HepG2 (cell line): ENCODE data around the gene ARL4C. TPM values are rescaled to one million over a fixed set of nuclear protein-coding genes. Genes with fewer than 3 reads are reported as not detected.

Experiments used
- ATAC-seq: fragments of 200-7000 bp; cut with Tn5 transposase; 3 replicates; pipeline ENCODE4 v1.9.1; 2020; ENCODE audit warnings: mild to moderate bottlenecking, moderate library complexity
- BruUV-seq: library from RNA; stranded (reverse); fragments of 400-500 nt; replicated peaks from 2 replicates; lab custom pipeline; 2021; lab: Mats Ljungman, UMichigan
- CTCF ChIA-PET: fragments of 300-600 bp; formaldehyde crosslinking; extraction: SDS; loops from one replicate; lab custom pipeline; 2021; ENCODE audit warnings: low total read pairs, inconsistent platforms, low intra/inter-chr PET ratio; lab: Yijun Ruan, JAX
- POLR2A ChIA-PET: fragments of 350-600 bp; sonication (Branson Sonifier 250); formaldehyde crosslinking; loops from one replicate; lab custom pipeline; 2020; ENCODE audit warnings: antibody characterized with exemption, inconsistent platforms; lab: Yijun Ruan, JAX
- DNase-seq: peaks from one replicate; pipeline ENCODE4 v3.0.0-alpha.2; 2015; ENCODE audit warnings: low spot score
- FAIRE-seq: peaks from 3 replicates; lab custom pipeline; 2011; peaks lifted over from hg19 to GRCh38; lab: Jason Lieb, UNC
- H2AFZ ChIP-seq: one replicate; pipeline ENCODE4 v1.6.1; 2011; ENCODE audit warnings: low read length, inconsistent platforms
- H3K27ac ChIP-seq: fragments of 300-600 bp; 3 replicates; pipeline ENCODE4 v1.8.0; 2011; ENCODE audit warnings: mixed run types, mild to moderate bottlenecking, mixed read lengths, low read length, inconsistent platforms; ENCODE audit not compliant: insufficient read depth; ENCODE audit errors: extremely low read length
- H3K27me3 ChIP-seq, 2 experiments: fragments of 200-600 bp in 1 of 2; 2 replicates in 1 of 2; 3 replicates in 1 of 2; pipeline versions ENCODE4 v1.6.0 to v1.8.0; 2011; ENCODE audit warnings: low read length in 2 of 2, mild to moderate bottlenecking in 2 of 2, moderate library complexity in 2 of 2, inconsistent platforms in 1 of 2; ENCODE audit not compliant: insufficient read depth in 2 of 2, control insufficient read depth in 1 of 2
- H3K36me3 ChIP-seq, 2 experiments: fragments of 200-600 bp in 1 of 2; replicated peaks in 1 of 2; 2 replicates in 1 of 2; 3 replicates in 1 of 2; pipeline versions ENCODE4 v1.5.1 to v1.8.0; 2011; ENCODE audit warnings: low read length in 2 of 2, inconsistent platforms in 1 of 2; ENCODE audit not compliant: insufficient read depth in 2 of 2, control insufficient read depth in 1 of 2
- H3K4me1 ChIP-seq: 2 replicates; pipeline ENCODE4 v1.5.1; 2012; ENCODE audit warnings: low read length, inconsistent platforms; ENCODE audit not compliant: insufficient read depth
- H3K4me2 ChIP-seq: 2 replicates; pipeline ENCODE4 v1.6.0; 2011; ENCODE audit warnings: low read depth, low read length, inconsistent platforms
- H3K4me3 ChIP-seq, 3 experiments: fragments of 200-600 bp in 1 of 3; sonication (generic), shearing (Covaris generic) in 1 of 3; replicated peaks in 1 of 3; 2 replicates each; pipeline ENCODE4 v1.5.1; 2011 to 2016; ENCODE audit warnings: low read length in 3 of 3, inconsistent platforms in 2 of 3, low read depth in 2 of 3, mild to moderate bottlenecking in 2 of 3, control low read depth in 1 of 3, mixed read lengths in 1 of 3; ENCODE audit not compliant: insufficient read depth in 1 of 3
- H3K79me2 ChIP-seq: one replicate; pipeline ENCODE4 v1.6.1; 2011; ENCODE audit warnings: low read length, inconsistent platforms; ENCODE audit not compliant: insufficient read depth
- H3K9ac ChIP-seq: 2 replicates; pipeline ENCODE4 v1.6.0; 2011; ENCODE audit warnings: mild to moderate bottlenecking, low read depth, low read length, inconsistent platforms; ENCODE audit not compliant: insufficient read depth
- H3K9me3 ChIP-seq: 2 replicates; pipeline ENCODE4 v1.5.1; 2012; ENCODE audit warnings: mild to moderate bottlenecking, low read length
- H4K20me1 ChIP-seq: 2 replicates; pipeline ENCODE4 v1.6.0; 2011; ENCODE audit warnings: inconsistent platforms, mild to moderate bottlenecking, low read length, moderate library complexity; ENCODE audit not compliant: insufficient read depth
- CEBPB ChIP-seq: IDR thresholded peaks from 2 replicates; pipeline ENCODE4 v1.6.1; 2011; ENCODE audit warnings: low read depth, low read length, improper control_type of control experiment, borderline replicate concordance
- FOXA3 ChIP-seq: IDR thresholded peaks from 2 replicates; pipeline ENCODE4 v1.6.1; 2016; ENCODE audit warnings: missing genetic modification reagents, missing compliant biosample characterization
- HHEX ChIP-seq: IDR thresholded peaks from 2 replicates; pipeline ENCODE4 v1.6.1; 2016; ENCODE audit warnings: control low read depth
- NR2F2 ChIP-seq: IDR thresholded peaks from 2 replicates; pipeline ENCODE4 v1.6.1; 2012; ENCODE audit warnings: low read depth, inconsistent platforms, borderline replicate concordance
- NR2F6 ChIP-seq, 2 experiments: IDR thresholded peaks; 2 replicates each; pipeline ENCODE4 v1.6.1; 2016; ENCODE audit warnings: antibody characterized with exemption in 1 of 2, mild to moderate bottlenecking in 1 of 2
- SOX13 ChIP-seq, 3 experiments: fragments of 450-650 bp in 1 of 3; sonication (generic) in 1 of 3; formaldehyde crosslinking in 1 of 3; IDR thresholded peaks in 2 of 3; conservative IDR thresholded peaks in 1 of 3; 2 replicates each; pipeline versions ENCODE4 v1.5.0 to v1.6.1; 2016 to 2020; ENCODE audit warnings: antibody characterized with exemption in 1 of 3, mild to moderate bottlenecking in 1 of 3, missing compliant biosample characterization in 1 of 3, missing genetic modification reagents in 1 of 3, moderate library complexity in 1 of 3
- SP1 ChIP-seq, 2 experiments: fragments of 450-650 bp in 1 of 2; sonication (generic) in 1 of 2; formaldehyde crosslinking in 1 of 2; IDR thresholded peaks; 2 replicates each; pipeline versions ENCODE4 v1.4.0 to v1.6.1; 2016 to 2020; ENCODE audit warnings: missing genetic modification reagents in 1 of 2
- TCF7 ChIP-seq: sonication (generic); IDR thresholded peaks from 2 replicates; pipeline ENCODE4 v1.6.1; 2016; ENCODE audit warnings: antibody characterized with exemption, low read depth
- TOE1 ChIP-seq: sonication (generic); formaldehyde crosslinking; IDR thresholded peaks from 2 replicates; pipeline ENCODE4 v1.4.0; 2020; ENCODE audit warnings: mild to moderate bottlenecking, missing genetic modification reagents
- ZFP82 ChIP-seq: sonication (generic); formaldehyde crosslinking; IDR thresholded peaks from 2 replicates; pipeline ENCODE4 v1.5.1; 2020; ENCODE audit warnings: mild to moderate bottlenecking, missing genetic modification reagents, borderline replicate concordance
- ZNF83 ChIP-seq: sonication (generic); formaldehyde crosslinking; IDR thresholded peaks from 2 replicates; pipeline ENCODE4 v1.4.0; 2020; ENCODE audit warnings: missing genetic modification reagents, mild to moderate bottlenecking, borderline replicate concordance
- WGBS: methylation state at CpG from one replicate; pipeline ENCODE4 v1.1.6; 2017; ENCODE audit warnings: low lambda C conversion rate; 5-methylcytosine and 5-hydroxymethylcytosine counted together
- in situ Hi-C: cut with HindIII; loops from 2 replicates; pipeline ENCODE4 v1.10.0; 2017; ENCODE audit warnings: low pct_unique_long_range_greater_than_20kb; ENCODE audit not compliant: extremely low pct_ligation_motif_present
- intact Hi-C: fragments of 100-400 bp; cut with micrococcal nuclease; formaldehyde crosslinking; loops from one replicate; pipeline ENCODE4 v1.10.0; 2022; ENCODE audit not compliant: unreplicated experiment
- polyA plus RNA-seq, 8 experiments: library from polyadenylated mRNA; depleted of rRNA in 3 of 8; stranded (reverse) in 7 of 8; unstranded in 1 of 8; fragments of >200 nt; fragmentation: Illumina TruSeq in 4 of 8; extraction: Trizol in 4 of 8; gene quantifications; 2 replicates each; pipeline versions ENCODE4 v1.2.1 to v1.2.3, GENCODE V29; 2011 to 2016; ENCODE audit warnings: low read depth in 4 of 8, missing spikeins in 1 of 8, mixed read lengths in 1 of 8; ENCODE audit not compliant: insufficient read depth in 1 of 8
- total RNA-seq, 5 experiments: library from RNA; depleted of rRNA; stranded (reverse); fragments of >200 nt; fragmentation: Illumina TruSeq; extraction: Trizol; gene quantifications; 2 replicates each; pipeline ENCODE4 v1.2.3, GENCODE V29; 2016; ENCODE audit warnings: low read depth in 1 of 5
- TF ChIP-seq, protein P1 (sequence below): sonication (generic); formaldehyde crosslinking; IDR thresholded peaks from 2 replicates; pipeline ENCODE4 v1.4.0; 2020; ENCODE audit warnings: missing genetic modification reagents, borderline replicate concordance
- TF ChIP-seq, protein P2 (sequence below): sonication (generic); formaldehyde crosslinking; IDR thresholded peaks from 2 replicates; pipeline ENCODE4 v1.4.0; 2020; ENCODE audit warnings: mild to moderate bottlenecking, missing genetic modification reagents

Gene ARL4C
- total and polyA plus RNA-seq, 2 of the 13 experiments (the other 11 are each of a cell fraction or from before 2014, with no cell fraction given), result 0.07 to 0.15 TPM

GRCh38 chr2:234462218-234462992, 34.5 kb downstream of the ARL4C start:
- intact Hi-C loops, result no loop called here
- no peak for TF ChIP-seq SOX13 (IDR thresholded peaks at IDR 0.05)
- TF ChIP-seq SOX13 (CRISPR knock-in tag; conservative IDR thresholded peaks at IDR 0.05 in 1 of 2, IDR thresholded peaks at IDR 0.05 in 1 of 2), result 0 out of 4 replicates have a peak, but pooled peaks of 1 of the 2 experiments have one; percentile 8
- peak; percentile 91 for TF ChIP-seq NR2F6 (IDR thresholded peaks at IDR 0.05)
- peak; percentile 40; the same call in 1 of the 2 replicates for TF ChIP-seq NR2F6 (CRISPR knock-in tag; IDR thresholded peaks at IDR 0.05)
- TF ChIP-seq TOE1 (CRISPR knock-in tag), result no peak
- no peak for TF ChIP-seq ZFP82
- TF ChIP-seq ZNF83 (CRISPR knock-in tag), result no peak
- peak; percentile 82 for TF ChIP-seq TCF7
- TF ChIP-seq FOXA3 (CRISPR knock-in tag), result peak; percentile 9; the same call in 1 of the 2 replicates
- TF ChIP-seq, protein P1, sequence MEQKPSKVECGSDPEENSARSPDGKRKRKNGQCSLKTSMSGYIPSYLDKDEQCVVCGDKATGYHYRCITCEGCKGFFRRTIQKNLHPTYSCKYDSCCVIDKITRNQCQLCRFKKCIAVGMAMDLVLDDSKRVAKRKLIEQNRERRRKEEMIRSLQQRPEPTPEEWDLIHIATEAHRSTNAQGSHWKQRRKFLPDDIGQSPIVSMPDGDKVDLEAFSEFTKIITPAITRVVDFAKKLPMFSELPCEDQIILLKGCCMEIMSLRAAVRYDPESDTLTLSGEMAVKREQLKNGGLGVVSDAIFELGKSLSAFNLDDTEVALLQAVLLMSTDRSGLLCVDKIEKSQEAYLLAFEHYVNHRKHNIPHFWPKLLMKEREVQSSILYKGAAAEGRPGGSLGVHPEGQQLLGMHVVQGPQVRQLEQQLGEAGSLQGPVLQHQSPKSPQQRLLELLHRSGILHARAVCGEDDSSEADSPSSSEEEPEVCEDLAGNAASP (CRISPR knock-in tag), result no peak
- no peak for TF ChIP-seq SP1 (IDR thresholded peaks at IDR 0.05)
- no peak for TF ChIP-seq SP1 (CRISPR knock-in tag; IDR thresholded peaks at IDR 0.05)
- peak; percentile 92 for TF ChIP-seq NR2F2
- TF ChIP-seq HHEX (CRISPR knock-in tag), result peak; percentile 31; the same call in 1 of the 2 replicates
- TF ChIP-seq, protein P2, sequence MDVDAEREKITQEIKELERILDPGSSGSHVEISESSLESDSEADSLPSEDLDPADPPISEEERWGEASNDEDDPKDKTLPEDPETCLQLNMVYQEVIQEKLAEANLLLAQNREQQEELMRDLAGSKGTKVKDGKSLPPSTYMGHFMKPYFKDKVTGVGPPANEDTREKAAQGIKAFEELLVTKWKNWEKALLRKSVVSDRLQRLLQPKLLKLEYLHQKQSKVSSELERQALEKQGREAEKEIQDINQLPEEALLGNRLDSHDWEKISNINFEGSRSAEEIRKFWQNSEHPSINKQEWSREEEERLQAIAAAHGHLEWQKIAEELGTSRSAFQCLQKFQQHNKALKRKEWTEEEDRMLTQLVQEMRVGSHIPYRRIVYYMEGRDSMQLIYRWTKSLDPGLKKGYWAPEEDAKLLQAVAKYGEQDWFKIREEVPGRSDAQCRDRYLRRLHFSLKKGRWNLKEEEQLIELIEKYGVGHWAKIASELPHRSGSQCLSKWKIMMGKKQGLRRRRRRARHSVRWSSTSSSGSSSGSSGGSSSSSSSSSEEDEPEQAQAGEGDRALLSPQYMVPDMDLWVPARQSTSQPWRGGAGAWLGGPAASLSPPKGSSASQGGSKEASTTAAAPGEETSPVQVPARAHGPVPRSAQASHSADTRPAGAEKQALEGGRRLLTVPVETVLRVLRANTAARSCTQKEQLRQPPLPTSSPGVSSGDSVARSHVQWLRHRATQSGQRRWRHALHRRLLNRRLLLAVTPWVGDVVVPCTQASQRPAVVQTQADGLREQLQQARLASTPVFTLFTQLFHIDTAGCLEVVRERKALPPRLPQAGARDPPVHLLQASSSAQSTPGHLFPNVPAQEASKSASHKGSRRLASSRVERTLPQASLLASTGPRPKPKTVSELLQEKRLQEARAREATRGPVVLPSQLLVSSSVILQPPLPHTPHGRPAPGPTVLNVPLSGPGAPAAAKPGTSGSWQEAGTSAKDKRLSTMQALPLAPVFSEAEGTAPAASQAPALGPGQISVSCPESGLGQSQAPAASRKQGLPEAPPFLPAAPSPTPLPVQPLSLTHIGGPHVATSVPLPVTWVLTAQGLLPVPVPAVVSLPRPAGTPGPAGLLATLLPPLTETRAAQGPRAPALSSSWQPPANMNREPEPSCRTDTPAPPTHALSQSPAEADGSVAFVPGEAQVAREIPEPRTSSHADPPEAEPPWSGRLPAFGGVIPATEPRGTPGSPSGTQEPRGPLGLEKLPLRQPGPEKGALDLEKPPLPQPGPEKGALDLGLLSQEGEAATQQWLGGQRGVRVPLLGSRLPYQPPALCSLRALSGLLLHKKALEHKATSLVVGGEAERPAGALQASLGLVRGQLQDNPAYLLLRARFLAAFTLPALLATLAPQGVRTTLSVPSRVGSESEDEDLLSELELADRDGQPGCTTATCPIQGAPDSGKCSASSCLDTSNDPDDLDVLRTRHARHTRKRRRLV (CRISPR knock-in tag), result no peak
- TF ChIP-seq CEBPB, result peak; percentile 13; the same call in 1 of the 2 replicates

More at GRCh38 chr2:234462218-234462992, 34.5 kb downstream of the ARL4C start:
- peak; percentile 83 for FAIRE-seq
- no peak overlapping the region for H3K27ac ChIP-seq
- BruUV-seq, result no TSS peak
- peak; percentile 61 for DNase-seq
- H3K36me3 ChIP-seq, result no peaks in the 10 kb centered on the region
- ChIA-PET POLR2A (no interaction called here), CTCF (no interaction called here)
- H3K4me2 ChIP-seq, result no peak overlapping the region
- H2AFZ ChIP-seq, result no peak overlapping the region
- H3K9ac ChIP-seq, result no peak overlapping the region
- in situ Hi-C loops, result no loop called here
- no peaks in the 10 kb centered on the region for H3K9me3 ChIP-seq
- H3K79me2 ChIP-seq, result no peaks in the 10 kb centered on the region
- no peak overlapping the region for H3K4me3 ChIP-seq
- 48% methylated on average over 10 of the region's 10 CpGs for WGBS
- peaks cover 0 to 16% of the 10 kb centered on the region in 2 experiments; a peak in 2 of 5 replicates for H3K27me3 ChIP-seq
- peaks cover 8% of the 10 kb centered on the region; the same call in 1 of the 2 replicates for H3K4me1 ChIP-seq
- no peaks in the 10 kb centered on the region for H4K20me1 ChIP-seq
- peak; percentile 67 for ATAC-seq
